HG02678 (cell line): ENCODE data around the gene RFX4.

Experiments
- ATAC-seq: cut with Tn5 transposase; IDR thresholded peaks from one replicate; pipeline ENCODE4 v1.9.1; 2021; ENCODE audit warnings: mild to moderate bottlenecking, moderate library complexity; ENCODE audit not compliant: unreplicated experiment

Gene RFX4

GRCh38 chr12:106645465-106646330 is 62.9 kb downstream of the RFX4 start:
- ATAC-seq, result no peak

GRCh38 chr12:106646472-106646871 is 63.7 kb downstream of the RFX4 start:
- no peak for ATAC-seq

GRCh38 chr12:106647793-106648514 is 65.2 kb downstream of the RFX4 start:
- ATAC-seq, result no peak

GRCh38 chr12:106648736-106649135 is 65.9 kb downstream of the RFX4 start:
- no peak for ATAC-seq

GRCh38 chr12:106651552-106651951 is 68.7 kb downstream of the RFX4 start:
- no peak for ATAC-seq

- ATAC-seq, result no peak
Measured at GRCh38 chr12:106652510-106653015, 69.8 kb downstream of the RFX4 start.

GRCh38 chr12:106655577-106655976 is 72.8 kb downstream of the RFX4 start:
- no peak for ATAC-seq

GRCh38 chr12:106657488-106657887 is 74.7 kb downstream of the RFX4 start:
- no peak for ATAC-seq

- no peak for ATAC-seq
Measured at GRCh38 chr12:106663385-106663784, 80.6 kb downstream of the RFX4 start.

GRCh38 chr12:106669216-106669615 is 86.4 kb downstream of the RFX4 start:
- no peak for ATAC-seq

- no peak for ATAC-seq
Measured at GRCh38 chr12:106670131-106670530, 87.3 kb downstream of the RFX4 start.

- ATAC-seq, result no peak
Measured at GRCh38 chr12:106671840-106672239, 89.0 kb downstream of the RFX4 start.

- no peak for ATAC-seq
Measured at GRCh38 chr12:106672314-106673025, 89.7 kb downstream of the RFX4 start.

GRCh38 chr12:106673141-106673540 is 90.3 kb downstream of the RFX4 start:
- ATAC-seq, result no peak

- ATAC-seq, result no peak
Measured at GRCh38 chr12:106675651-106676435, 93.0 kb downstream of the RFX4 start.

- no peak for ATAC-seq
Measured at GRCh38 chr12:106679574-106679973, 96.8 kb downstream of the RFX4 start.

GRCh38 chr12:106680280-106680679 is 97.5 kb downstream of the RFX4 start:
- ATAC-seq, result no peak

- ATAC-seq, result no peak
Measured at GRCh38 chr12:106681210-106681609, 98.4 kb downstream of the RFX4 start.

- no peak for ATAC-seq
Measured at GRCh38 chr12:106682594-106683234, 99.9 kb downstream of the RFX4 start.

- no peak for ATAC-seq
Measured at GRCh38 chr12:106684497-106684896, 101.7 kb downstream of the RFX4 start.
